Kidney epithelial cell (primary cell): ENCODE data around the gene MED13L. TPM values are rescaled to one million over a fixed set of nuclear protein-coding genes. Genes with fewer than 3 reads are reported as not detected.

Experiments
- DNase-seq: peaks from one replicate; pipeline ENCODE4 v3.0.0-alpha.2; 2010; ENCODE audit warnings: low read depth
- H3K27me3 ChIP-seq: 2 replicates; pipeline ENCODE4 v1.6.0; 2011; ENCODE audit warnings: low read length; ENCODE audit not compliant: control insufficient read depth, insufficient read depth
- H3K36me3 ChIP-seq: 2 replicates; pipeline ENCODE4 v1.5.1; 2011; ENCODE audit warnings: low read length; ENCODE audit not compliant: control insufficient read depth, insufficient read depth
- H3K4me3 ChIP-seq: 2 replicates; pipeline ENCODE4 v1.5.1; 2011; ENCODE audit warnings: low read depth, mild to moderate bottlenecking, control low read depth, low read length
- CTCF ChIP-seq: IDR thresholded peaks from 2 replicates; pipeline ENCODE4 v1.5.1; 2011; ENCODE audit warnings: mild to moderate bottlenecking, moderate library complexity, low read length, control low read depth, inconsistent platforms; ENCODE audit not compliant: insufficient read depth, poor library complexity, severe bottlenecking
- total RNA-seq: library from RNA; depleted of rRNA; stranded (reverse); fragments of >200 nt; gene quantifications from 2 replicates; pipeline ENCODE4 v1.2.3, GENCODE V29; 2015

Gene MED13L
- total RNA-seq, 1 donor from 2014 or later, result 45.9 TPM

GRCh38 chr12:116128779-116129178, 148.7 kb downstream of the MED13L start:
- DNase-seq, result no peak
- no peak for TF ChIP-seq CTCF
- no peak overlapping the region for H3K4me3 ChIP-seq

GRCh38 chr12:116127859-116128258, 149.6 kb downstream of the MED13L start:
- Histone ChIP-seq H3K27me3 (no peaks in the 10 kb centered on the region), H3K4me3 (no peak overlapping the region), H3K36me3 (no peaks in the 10 kb centered on the region)
- DNase-seq, result no peak
- TF ChIP-seq CTCF, result no peak

More at GRCh38 chr12:116128779-116129178, 148.7 kb downstream of the MED13L start:
- no peaks in the 10 kb centered on the region for H3K36me3 ChIP-seq
- no peaks in the 10 kb centered on the region for H3K27me3 ChIP-seq

DNA sequence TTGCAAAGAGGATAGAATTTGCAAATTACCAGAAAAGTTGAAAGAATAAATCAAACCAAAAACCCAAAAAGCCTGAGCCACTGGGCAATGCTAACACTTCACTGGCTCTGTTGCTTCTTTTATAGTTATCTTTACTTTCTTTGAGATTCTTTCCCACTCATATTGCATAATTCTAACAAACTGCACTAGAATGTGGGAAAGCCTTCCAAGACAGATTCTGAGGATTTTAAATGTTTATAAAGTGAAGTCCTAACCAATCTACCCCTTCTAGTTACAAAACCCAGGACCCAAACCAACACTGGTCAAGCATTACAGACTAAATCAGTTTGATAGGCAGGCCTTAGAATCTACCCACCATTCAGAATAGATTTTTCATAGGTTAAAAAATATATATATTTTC, 150.9 kb downstream of the MED13L start:
- no peak overlapping the region for H3K4me3 ChIP-seq
- H3K36me3 ChIP-seq, result no peaks in the 10 kb centered on the region
- TF ChIP-seq CTCF, result no peak
- no peaks in the 10 kb centered on the region for H3K27me3 ChIP-seq
- DNase-seq, result no peak

DNA sequence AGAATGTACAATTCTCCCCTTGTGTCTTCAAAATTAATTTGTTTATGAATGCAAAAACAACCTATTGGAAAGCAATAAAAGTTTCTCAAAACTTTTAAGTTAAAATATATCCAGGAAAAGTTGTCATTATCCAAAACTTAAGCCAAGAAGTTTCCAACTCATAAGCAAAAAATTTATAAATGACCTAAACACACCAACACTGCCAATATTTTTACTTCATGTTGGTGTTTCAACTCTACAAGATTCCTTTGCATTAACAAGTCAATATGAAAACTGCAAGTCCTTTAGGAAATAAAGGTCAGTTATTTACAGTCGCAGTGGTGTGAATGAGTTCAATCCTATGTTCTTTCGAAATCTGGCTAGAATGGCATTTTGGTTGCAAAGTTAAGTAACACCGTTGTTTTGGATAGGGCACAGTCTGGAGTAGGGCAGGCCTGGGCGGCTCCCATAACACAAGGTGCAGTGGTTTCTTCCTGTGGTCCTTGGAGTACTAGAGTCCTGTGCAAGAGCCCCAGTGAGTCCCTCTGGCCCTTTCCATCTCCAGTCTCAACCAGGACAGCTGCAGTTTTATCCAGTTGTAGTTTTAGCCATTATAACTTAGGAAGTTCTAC, 151.4 kb downstream of the MED13L start:
- Histone ChIP-seq H3K27me3 (no peaks in the 10 kb centered on the region), H3K36me3 (no peaks in the 10 kb centered on the region), H3K4me3 (no peak overlapping the region)
- DNase-seq, result no peak
- TF ChIP-seq CTCF, result no peak

DNA sequence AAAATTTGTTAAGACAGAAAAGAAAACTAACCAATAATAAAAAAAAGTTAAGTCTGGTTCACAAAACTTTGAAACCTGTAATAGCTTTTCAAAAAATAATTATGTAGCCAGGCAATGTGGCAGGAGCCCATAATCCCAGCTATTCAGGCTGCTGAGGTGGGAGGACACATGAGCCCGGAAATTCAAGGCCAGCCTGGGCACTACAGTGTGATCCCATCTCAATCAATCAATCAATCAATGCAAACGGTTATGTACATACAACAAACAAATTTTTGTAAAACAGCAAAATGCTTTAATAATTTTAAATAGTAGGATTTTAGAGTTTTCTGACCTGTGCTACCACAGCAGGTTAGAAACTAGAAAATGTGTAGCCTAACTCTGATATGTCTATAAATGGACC, 152.4 kb downstream of the MED13L start:
- Histone ChIP-seq H3K27me3 (no peaks in the 10 kb centered on the region), H3K36me3 (no peaks in the 10 kb centered on the region), H3K4me3 (no peak overlapping the region)
- no peak for TF ChIP-seq CTCF
- DNase-seq, result no peak
